ENCODE results near the gene PIGK. TPM values are rescaled to one million over a fixed set of nuclear protein-coding genes. Genes with fewer than 3 reads are reported as not detected.
"Not testable (repeated sequence)": the region's sequence is repeated elsewhere in the genome, so short reads cannot be mapped to it uniquely, and the experiment has no call there.

PIGK gene
- total RNA-seq, 1 donor from 2014 or later: 19.3 TPM

- peaks cover 9% of the 10 kb centered on the region for H3K9me3 Mint-ChIP-seq
- no peaks in the 10 kb centered on the region for H3K27me3 Mint-ChIP-seq
- H3K4me3 Mint-ChIP-seq: no peak overlapping the region
- no peaks in the 10 kb centered on the region for H3K4me1 Mint-ChIP-seq
- intact Hi-C loops (cut with micrococcal nuclease): no loop called here
- H3K27ac Mint-ChIP-seq: no peak overlapping the region
- DNase-seq: no peak
- H3K36me3 Mint-ChIP-seq (ENCODE audit: low read depth): peaks cover 12% of the 10 kb centered on the region
Measured at GRCh38 chr1:77170687-77171086, 48.5 kb downstream of the PIGK start.

- Mint-ChIP-seq H3K27me3 (no peaks in the 10 kb centered on the region), H3K4me1 (no peaks in the 10 kb centered on the region), H3K36me3 (ENCODE audit: low read depth) (peaks cover 11% of the 10 kb centered on the region), H3K4me3 (no peak overlapping the region), H3K9me3 (peaks cover 3% of the 10 kb centered on the region), H3K27ac (no peak overlapping the region)
- DNase-seq: no peak
- intact Hi-C loops (cut with micrococcal nuclease): no loop called here
Measured at GRCh38 chr1:77168358-77168757, 50.9 kb downstream of the PIGK start.

- intact Hi-C loops (cut with micrococcal nuclease): no loop called here
- Mint-ChIP-seq H3K4me3 (no peak overlapping the region), H3K9me3 (peaks cover 9% of the 10 kb centered on the region), H3K4me1 (no peaks in the 10 kb centered on the region), H3K36me3 (ENCODE audit: low read depth) (peaks cover 25% of the 10 kb centered on the region), H3K27me3 (no peaks in the 10 kb centered on the region), H3K27ac (no peak overlapping the region)
- DNase-seq: no peak
Measured at GRCh38 chr1:77164434-77164944, 54.7 kb downstream of the PIGK start.

- H3K4me3 Mint-ChIP-seq; intact Hi-C loops (cut with micrococcal nuclease); H3K27ac Mint-ChIP-seq; H3K27me3 Mint-ChIP-seq; H3K4me1 Mint-ChIP-seq; DNase-seq; H3K9me3 Mint-ChIP-seq: not testable (repeated sequence)
- peaks cover 37% of the 10 kb centered on the region for H3K36me3 Mint-ChIP-seq (ENCODE audit: low read depth)
Measured at GRCh38 chr1:77159706-77160105, 59.5 kb downstream of the PIGK start.

GRCh38 chr1:77156214-77156613 is 63.0 kb downstream of the PIGK start:
- no peaks in the 10 kb centered on the region for H3K9me3 Mint-ChIP-seq
- H3K27ac Mint-ChIP-seq: no peak overlapping the region
- H3K4me3 Mint-ChIP-seq: no peak overlapping the region
- H3K4me1 Mint-ChIP-seq: no peaks in the 10 kb centered on the region
- H3K36me3 Mint-ChIP-seq (ENCODE audit: low read depth): peaks cover 28% of the 10 kb centered on the region
- intact Hi-C loops (cut with micrococcal nuclease): no loop called here
- no peaks in the 10 kb centered on the region for H3K27me3 Mint-ChIP-seq
- no peak for DNase-seq

- no peak for DNase-seq
- H3K27me3 Mint-ChIP-seq: no peaks in the 10 kb centered on the region
- H3K36me3 Mint-ChIP-seq (ENCODE audit: low read depth): no peaks in the 10 kb centered on the region
- no peak overlapping the region for H3K4me3 Mint-ChIP-seq
- intact Hi-C loops (cut with micrococcal nuclease): loop anchor here (5.0 kb wide), 1 partner anchor 966 kb away; no protein-coding TSS in a partner anchor
- no peak overlapping the region for H3K27ac Mint-ChIP-seq
- no peaks in the 10 kb centered on the region for H3K4me1 Mint-ChIP-seq
- H3K9me3 Mint-ChIP-seq: no peaks in the 10 kb centered on the region
Measured at GRCh38 chr1:77146270-77146669, 73.0 kb downstream of the PIGK start.

- H3K4me1 Mint-ChIP-seq: no peaks in the 10 kb centered on the region
- no peak overlapping the region for H3K27ac Mint-ChIP-seq
- no peak for DNase-seq
- H3K9me3 Mint-ChIP-seq: no peaks in the 10 kb centered on the region
- no peaks in the 10 kb centered on the region for H3K36me3 Mint-ChIP-seq (ENCODE audit: low read depth)
- intact Hi-C loops (cut with micrococcal nuclease): loop anchor here (1.0 to 5.0 kb wide), 2 partner anchors 811 to 989 kb away; no protein-coding TSS in a partner anchor
- no peaks in the 10 kb centered on the region for H3K27me3 Mint-ChIP-seq
- H3K4me3 Mint-ChIP-seq: no peak overlapping the region
Measured at GRCh38 chr1:77143529-77144121, 75.6 kb downstream of the PIGK start.

- Mint-ChIP-seq H3K4me1 (no peaks in the 10 kb centered on the region), H3K9me3 (no peaks in the 10 kb centered on the region), H3K27ac (no peak overlapping the region), H3K36me3 (ENCODE audit: low read depth) (no peaks in the 10 kb centered on the region), H3K27me3 (no peaks in the 10 kb centered on the region), H3K4me3 (no peak overlapping the region)
- intact Hi-C loops (cut with micrococcal nuclease): no loop called here
- no peak for DNase-seq
Measured at GRCh38 chr1:77139389-77139788, 79.8 kb downstream of the PIGK start.

- DNase-seq: no peak
- Mint-ChIP-seq H3K27ac (no peak overlapping the region), H3K4me1 (no peaks in the 10 kb centered on the region), H3K27me3 (no peaks in the 10 kb centered on the region), H3K36me3 (ENCODE audit: low read depth) (no peaks in the 10 kb centered on the region), H3K9me3 (no peaks in the 10 kb centered on the region), H3K4me3 (no peak overlapping the region)
- intact Hi-C loops (cut with micrococcal nuclease): no loop called here
Measured at GRCh38 chr1:77134359-77134758, 84.9 kb downstream of the PIGK start.

GRCh38 chr1:77133731-77134358 is 85.4 kb downstream of the PIGK start:
- H3K9me3 Mint-ChIP-seq: no peaks in the 10 kb centered on the region

GRCh38 chr1:77126307-77126706 is 92.9 kb downstream of the PIGK start:
- H3K36me3 Mint-ChIP-seq (ENCODE audit: low read depth): no peaks in the 10 kb centered on the region
- H3K4me3 Mint-ChIP-seq: no peak overlapping the region
- H3K4me1 Mint-ChIP-seq: no peaks in the 10 kb centered on the region
- H3K27me3 Mint-ChIP-seq: no peaks in the 10 kb centered on the region
- H3K9me3 Mint-ChIP-seq: no peaks in the 10 kb centered on the region
- peak; percentile 73 for DNase-seq
- H3K27ac Mint-ChIP-seq: no peak overlapping the region
- intact Hi-C loops (cut with micrococcal nuclease): loop anchor here (5.0 kb wide), 1 partner anchor 974 kb away; no protein-coding TSS in a partner anchor

More at GRCh38 chr1:77133731-77134358, 85.4 kb downstream of the PIGK start:
- no peak for DNase-seq
- H3K4me1 Mint-ChIP-seq: no peaks in the 10 kb centered on the region
- intact Hi-C loops (cut with micrococcal nuclease): no loop called here
- H3K27me3 Mint-ChIP-seq: no peaks in the 10 kb centered on the region
- no peak overlapping the region for H3K27ac Mint-ChIP-seq
- no peaks in the 10 kb centered on the region for H3K36me3 Mint-ChIP-seq (ENCODE audit: low read depth)
- H3K4me3 Mint-ChIP-seq: no peak overlapping the region

- no peaks in the 10 kb centered on the region for H3K4me1 Mint-ChIP-seq
- no peak overlapping the region for H3K4me3 Mint-ChIP-seq
- H3K27ac Mint-ChIP-seq: no peak overlapping the region
- intact Hi-C loops (cut with micrococcal nuclease): no loop called here
- no peaks in the 10 kb centered on the region for H3K9me3 Mint-ChIP-seq
- H3K27me3 Mint-ChIP-seq: no peaks in the 10 kb centered on the region
- no peak for DNase-seq
- H3K36me3 Mint-ChIP-seq (ENCODE audit: low read depth): no peaks in the 10 kb centered on the region
Measured at GRCh38 chr1:77121503-77121902, 97.7 kb downstream of the PIGK start.

GRCh38 chr1:77120950-77121349 is 98.3 kb downstream of the PIGK start:
- no peak for DNase-seq
- no peaks in the 10 kb centered on the region for H3K36me3 Mint-ChIP-seq (ENCODE audit: low read depth)
- H3K4me1 Mint-ChIP-seq: no peaks in the 10 kb centered on the region
- intact Hi-C loops (cut with micrococcal nuclease): no loop called here
- H3K9me3 Mint-ChIP-seq: no peaks in the 10 kb centered on the region
- no peak overlapping the region for H3K4me3 Mint-ChIP-seq
- H3K27me3 Mint-ChIP-seq: no peaks in the 10 kb centered on the region
- no peak overlapping the region for H3K27ac Mint-ChIP-seq

- Mint-ChIP-seq H3K36me3 (ENCODE audit: low read depth) (no peaks in the 10 kb centered on the region), H3K27ac (no peak overlapping the region), H3K9me3 (no peaks in the 10 kb centered on the region), H3K4me1 (no peaks in the 10 kb centered on the region), H3K27me3 (no peaks in the 10 kb centered on the region), H3K4me3 (no peak overlapping the region)
- intact Hi-C loops (cut with micrococcal nuclease): no loop called here
- no peak for DNase-seq
Measured at GRCh38 chr1:77118712-77119111, 100.5 kb downstream of the PIGK start.
